ENCODE data around the gene SIRT3.

DNA sequence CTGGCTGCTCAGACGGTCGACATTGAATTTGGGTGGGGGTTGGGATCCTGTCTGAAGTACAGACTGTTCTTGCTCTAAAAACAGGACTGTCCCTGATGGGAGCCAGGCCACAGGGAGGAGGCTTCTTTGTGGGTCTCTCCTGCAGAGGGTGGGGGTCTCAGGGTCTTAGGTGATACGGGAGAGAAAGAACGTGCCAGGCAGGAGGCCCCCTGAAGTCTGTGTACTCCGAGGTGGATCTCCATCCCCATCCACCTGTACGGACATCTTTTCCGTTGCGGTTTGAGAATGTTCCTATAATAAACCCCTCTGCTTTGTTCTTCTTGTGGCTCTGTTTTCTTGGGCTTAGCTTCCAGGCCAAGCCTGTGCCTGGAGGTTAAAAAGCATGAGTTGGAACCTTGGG is 16.5 kb upstream of the SIRT3 start:
- TF ChIP-seq, protein P1, sequence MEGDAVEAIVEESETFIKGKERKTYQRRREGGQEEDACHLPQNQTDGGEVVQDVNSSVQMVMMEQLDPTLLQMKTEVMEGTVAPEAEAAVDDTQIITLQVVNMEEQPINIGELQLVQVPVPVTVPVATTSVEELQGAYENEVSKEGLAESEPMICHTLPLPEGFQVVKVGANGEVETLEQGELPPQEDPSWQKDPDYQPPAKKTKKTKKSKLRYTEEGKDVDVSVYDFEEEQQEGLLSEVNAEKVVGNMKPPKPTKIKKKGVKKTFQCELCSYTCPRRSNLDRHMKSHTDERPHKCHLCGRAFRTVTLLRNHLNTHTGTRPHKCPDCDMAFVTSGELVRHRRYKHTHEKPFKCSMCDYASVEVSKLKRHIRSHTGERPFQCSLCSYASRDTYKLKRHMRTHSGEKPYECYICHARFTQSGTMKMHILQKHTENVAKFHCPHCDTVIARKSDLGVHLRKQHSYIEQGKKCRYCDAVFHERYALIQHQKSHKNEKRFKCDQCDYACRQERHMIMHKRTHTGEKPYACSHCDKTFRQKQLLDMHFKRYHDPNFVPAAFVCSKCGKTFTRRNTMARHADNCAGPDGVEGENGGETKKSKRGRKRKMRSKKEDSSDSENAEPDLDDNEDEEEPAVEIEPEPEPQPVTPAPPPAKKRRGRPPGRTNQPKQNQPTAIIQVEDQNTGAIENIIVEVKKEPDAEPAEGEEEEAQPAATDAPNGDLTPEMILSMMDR (IDR thresholded peaks at IDR 0.05; ENCODE audit: low read depth, low read length, missing input control), result no peak
- no peak for TF ChIP-seq TAF1 (conservative IDR thresholded peaks at IDR 0.05)
- no peak for TF ChIP-seq SP1 (IDR thresholded peaks at IDR 0.05)
- TF ChIP-seq YY1 (IDR thresholded peaks at IDR 0.05), result no peak
- TF ChIP-seq, protein P2, sequence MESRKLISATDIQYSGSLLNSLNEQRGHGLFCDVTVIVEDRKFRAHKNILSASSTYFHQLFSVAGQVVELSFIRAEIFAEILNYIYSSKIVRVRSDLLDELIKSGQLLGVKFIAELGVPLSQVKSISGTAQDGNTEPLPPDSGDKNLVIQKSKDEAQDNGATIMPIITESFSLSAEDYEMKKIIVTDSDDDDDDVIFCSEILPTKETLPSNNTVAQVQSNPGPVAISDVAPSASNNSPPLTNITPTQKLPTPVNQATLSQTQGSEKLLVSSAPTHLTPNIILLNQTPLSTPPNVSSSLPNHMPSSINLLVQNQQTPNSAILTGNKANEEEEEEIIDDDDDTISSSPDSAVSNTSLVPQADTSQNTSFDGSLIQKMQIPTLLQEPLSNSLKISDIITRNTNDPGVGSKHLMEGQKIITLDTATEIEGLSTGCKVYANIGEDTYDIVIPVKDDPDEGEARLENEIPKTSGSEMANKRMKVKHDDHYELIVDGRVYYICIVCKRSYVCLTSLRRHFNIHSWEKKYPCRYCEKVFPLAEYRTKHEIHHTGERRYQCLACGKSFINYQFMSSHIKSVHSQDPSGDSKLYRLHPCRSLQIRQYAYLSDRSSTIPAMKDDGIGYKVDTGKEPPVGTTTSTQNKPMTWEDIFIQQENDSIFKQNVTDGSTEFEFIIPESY (IDR thresholded peaks at IDR 0.05), result no peak
- no peak for TF ChIP-seq EGR1 (IDR thresholded peaks at IDR 0.05; ENCODE audit: low read depth in 2 of 2)
- TF ChIP-seq FOXA1 (IDR thresholded peaks at IDR 0.05), result no peak
- no peak for TF ChIP-seq RXRA (IDR thresholded peaks at IDR 0.05)
- TF ChIP-seq, protein P3, sequence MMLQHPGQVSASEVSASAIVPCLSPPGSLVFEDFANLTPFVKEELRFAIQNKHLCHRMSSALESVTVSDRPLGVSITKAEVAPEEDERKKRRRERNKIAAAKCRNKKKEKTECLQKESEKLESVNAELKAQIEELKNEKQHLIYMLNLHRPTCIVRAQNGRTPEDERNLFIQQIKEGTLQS (IDR thresholded peaks at IDR 0.05), result no peak
- no peak for TF ChIP-seq GABPA (IDR thresholded peaks at IDR 0.05 in 1 of 2, conservative IDR thresholded peaks at IDR 0.05 in 1 of 2)
- TF ChIP-seq JUND (IDR thresholded peaks at IDR 0.05), result no peak
- TF ChIP-seq FOXA2 (IDR thresholded peaks at IDR 0.05), result no peak
